GM20000 (cell line): ENCODE data around the gene SLC20A1.
"Not testable (repeated sequence)": the region's sequence is repeated elsewhere in the genome, so short reads cannot be mapped to it uniquely, and the experiment has no call there.

Source experiments
- DNase-seq: peaks from one replicate; pipeline ENCODE4 v3.0.0; 2012; ENCODE audit warnings: low spot score
- TF ChIP-seq, protein P1 (sequence below): IDR thresholded peaks from 2 replicates; pipeline ENCODE4 v1.5.1; 2012; ENCODE audit warnings: mild to moderate bottlenecking, control low read depth; ENCODE audit errors: extremely low read depth, missing control alignments

The SLC20A1 gene

DNA sequence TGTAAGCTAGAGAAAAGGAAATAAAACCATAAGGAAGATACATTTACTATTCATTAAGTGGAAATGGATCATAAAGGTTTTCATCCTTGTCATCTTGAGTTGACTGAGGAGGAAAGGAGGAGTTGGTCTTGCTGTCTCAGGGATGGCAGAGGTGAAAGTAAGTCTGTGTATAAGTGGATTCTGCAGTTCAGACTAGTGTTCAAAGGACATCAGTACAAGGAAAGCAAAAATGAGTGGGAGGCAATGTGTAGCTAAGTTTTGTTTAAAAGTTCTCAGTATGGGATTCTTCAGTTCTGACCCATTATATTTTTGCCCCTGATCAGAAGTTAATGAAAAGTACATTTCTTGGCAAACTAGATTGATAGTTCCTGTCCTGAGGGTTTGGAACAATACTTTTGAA, 18.9 kb downstream of the SLC20A1 start:
- DNase-seq: no peak
- TF ChIP-seq, protein P1, sequence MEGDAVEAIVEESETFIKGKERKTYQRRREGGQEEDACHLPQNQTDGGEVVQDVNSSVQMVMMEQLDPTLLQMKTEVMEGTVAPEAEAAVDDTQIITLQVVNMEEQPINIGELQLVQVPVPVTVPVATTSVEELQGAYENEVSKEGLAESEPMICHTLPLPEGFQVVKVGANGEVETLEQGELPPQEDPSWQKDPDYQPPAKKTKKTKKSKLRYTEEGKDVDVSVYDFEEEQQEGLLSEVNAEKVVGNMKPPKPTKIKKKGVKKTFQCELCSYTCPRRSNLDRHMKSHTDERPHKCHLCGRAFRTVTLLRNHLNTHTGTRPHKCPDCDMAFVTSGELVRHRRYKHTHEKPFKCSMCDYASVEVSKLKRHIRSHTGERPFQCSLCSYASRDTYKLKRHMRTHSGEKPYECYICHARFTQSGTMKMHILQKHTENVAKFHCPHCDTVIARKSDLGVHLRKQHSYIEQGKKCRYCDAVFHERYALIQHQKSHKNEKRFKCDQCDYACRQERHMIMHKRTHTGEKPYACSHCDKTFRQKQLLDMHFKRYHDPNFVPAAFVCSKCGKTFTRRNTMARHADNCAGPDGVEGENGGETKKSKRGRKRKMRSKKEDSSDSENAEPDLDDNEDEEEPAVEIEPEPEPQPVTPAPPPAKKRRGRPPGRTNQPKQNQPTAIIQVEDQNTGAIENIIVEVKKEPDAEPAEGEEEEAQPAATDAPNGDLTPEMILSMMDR: no peak

DNA sequence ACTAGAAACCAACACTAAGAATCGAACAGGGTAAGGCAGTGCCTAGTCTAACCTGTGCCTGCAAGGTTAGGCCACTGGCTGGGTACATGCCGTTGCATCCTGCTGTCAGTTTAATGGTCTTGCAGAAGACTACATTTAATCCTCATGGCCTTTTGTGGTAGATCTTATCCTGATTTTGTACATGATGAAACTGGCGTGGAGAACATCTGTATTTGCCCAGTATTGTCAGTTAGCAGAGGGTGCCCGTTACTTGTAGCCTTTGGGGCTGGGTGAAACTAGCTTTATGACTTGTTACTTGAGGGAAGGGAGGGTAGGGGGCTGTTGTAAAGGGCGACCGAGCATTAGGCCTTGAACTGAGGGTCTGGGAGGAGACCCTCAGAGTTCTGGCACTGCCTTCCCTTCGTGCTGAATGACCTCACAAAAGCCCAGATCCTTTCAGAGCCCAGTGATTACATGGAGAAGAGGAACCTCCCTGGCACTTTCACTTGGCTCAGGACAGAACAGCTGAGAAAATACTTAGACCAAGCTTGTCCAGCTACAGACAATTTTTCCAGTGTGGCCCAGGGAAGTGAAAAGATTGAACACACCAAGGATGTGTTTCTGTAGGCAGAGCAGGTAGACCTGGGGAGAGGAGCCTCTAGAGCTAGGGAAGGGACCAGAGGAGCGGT, 19.5 kb downstream of the SLC20A1 start:
- DNase-seq: no peak
- TF ChIP-seq, protein P1: no peak

DNA sequence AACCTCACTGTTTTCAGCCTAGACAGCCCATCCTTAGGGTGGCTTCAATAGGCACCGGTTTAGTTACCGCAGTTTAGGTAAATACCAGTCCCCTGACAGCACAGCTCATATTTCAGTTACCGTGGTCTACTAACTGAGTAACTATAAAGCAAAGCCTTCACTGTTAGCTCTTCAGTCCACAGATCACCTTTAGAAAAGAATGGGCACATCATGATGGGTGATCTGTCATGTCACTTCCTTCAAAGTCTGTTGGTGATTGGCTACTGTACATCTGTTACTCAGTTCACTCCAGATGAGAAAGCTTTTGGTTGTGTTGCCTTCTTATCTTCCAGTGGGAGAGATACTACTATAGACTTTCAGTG, 21.0 kb downstream of the SLC20A1 start:
- TF ChIP-seq, protein P1: no peak
- DNase-seq: no peak

DNA sequence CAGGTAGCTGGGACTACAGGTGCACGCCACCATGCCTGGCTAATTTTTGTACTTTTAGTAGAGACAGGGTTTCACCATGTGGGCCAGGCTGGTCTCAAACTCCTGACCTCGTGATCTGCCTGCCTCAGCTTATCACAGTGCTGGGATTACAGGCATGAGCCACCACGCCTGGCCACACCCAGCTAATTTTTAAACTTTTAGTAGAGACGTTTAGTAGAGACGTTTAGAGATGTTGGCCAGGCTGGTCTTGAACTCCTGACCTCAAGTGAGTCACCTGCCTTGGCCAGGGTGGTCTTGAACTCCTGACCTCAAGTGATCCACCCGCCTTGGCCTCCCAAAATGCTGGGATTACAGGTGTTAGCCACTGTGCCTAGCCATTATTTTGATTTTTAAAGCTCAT, 21.8 kb downstream of the SLC20A1 start:
- not testable (repeated sequence) for DNase-seq

DNA sequence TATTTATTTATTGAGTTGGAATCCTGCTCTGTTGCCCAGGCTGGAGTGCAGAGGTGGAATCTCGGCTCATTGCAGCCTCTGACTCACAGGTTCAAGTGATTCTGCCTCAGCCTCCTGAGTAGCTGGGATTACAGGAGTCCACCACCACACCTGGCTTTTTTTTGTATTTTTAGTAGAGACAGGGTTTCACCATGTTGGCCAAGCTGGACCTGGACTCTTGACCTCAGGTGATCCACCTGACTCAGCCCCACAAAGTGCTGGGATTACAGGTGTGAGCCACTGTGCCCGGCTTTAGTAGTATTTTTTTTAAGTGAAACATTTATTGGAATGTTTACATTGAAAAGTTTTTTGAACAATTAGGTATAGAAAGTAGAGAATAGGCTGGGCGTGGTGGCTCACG, 23.9 kb downstream of the SLC20A1 start:
- TF ChIP-seq, protein P1: no peak
- DNase-seq: no peak

DNA sequence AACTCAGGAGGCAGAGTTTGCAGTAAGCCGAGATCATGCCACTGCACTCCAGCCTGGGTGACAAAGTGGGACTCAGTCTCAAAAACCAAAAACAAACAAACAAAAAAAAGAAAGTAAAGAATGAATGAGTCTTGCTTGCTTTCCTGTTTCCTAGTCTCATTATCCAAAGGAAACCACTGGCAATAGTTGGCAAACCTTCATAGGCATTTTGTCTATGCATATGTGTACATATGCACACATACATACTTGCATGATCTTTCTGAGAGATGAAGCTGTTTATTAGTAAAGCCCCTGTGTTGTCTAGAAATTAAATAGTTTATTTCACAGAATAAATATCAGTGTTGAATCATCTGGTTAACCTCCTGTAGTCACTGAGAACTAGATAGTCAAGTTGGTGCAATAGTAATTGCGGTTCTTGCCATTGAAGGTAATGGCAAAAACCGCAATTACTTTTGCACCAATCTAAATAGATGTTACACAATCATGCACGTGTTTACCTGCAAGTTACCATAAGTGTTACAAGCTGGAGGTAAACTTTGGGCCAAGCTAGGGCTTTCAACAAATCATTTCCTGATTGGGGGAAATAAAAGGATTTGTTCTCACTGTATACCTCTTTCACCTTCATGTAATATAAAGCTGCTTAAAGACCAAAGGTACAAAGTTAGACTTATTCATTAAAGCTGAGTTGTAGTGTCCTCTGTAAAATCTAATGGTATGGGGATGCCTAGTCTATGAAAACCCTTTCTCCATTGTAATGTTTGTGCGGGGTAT, 24.7 kb downstream of the SLC20A1 start:
- DNase-seq: no peak
- TF ChIP-seq, protein P1: no peak

DNA sequence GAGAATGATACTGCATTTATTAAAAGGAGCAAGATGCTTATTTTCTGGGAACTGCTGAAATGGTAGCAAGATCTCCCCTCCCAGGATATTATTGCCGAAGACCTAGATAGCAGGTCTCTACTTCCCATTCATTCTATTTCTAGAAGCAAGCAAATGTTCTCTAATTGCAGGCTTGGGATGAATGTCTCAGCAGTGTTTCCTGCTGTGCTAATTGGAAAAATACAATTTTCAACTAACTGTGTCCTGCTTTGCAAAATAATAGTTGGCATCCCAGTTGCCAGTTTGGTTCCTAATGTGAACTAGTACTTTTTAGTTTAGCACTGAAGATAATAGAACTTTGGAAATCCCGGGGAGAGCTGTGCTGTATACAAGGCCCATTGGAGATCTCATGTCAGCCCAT, 26.1 kb downstream of the SLC20A1 start:
- no peak for DNase-seq
- TF ChIP-seq, protein P1: no peak

DNA sequence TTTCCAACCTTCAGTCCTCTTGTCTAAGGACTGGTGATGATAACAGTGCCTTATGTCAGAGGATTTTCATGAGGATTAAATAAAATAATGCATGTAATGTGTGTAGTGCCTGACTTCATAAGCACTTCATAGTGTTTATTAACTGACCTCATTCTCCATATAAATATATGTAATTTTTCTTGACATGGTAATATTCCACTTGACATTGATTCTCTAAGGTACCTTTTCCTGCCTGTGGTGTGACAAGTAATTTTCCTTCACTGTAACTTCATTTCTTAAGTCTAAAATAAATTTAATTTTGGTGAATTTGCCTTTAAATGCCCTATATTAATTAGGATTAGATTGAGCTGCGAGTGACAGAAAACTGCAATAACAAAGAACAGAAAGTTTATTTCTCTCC, 27.3 kb downstream of the SLC20A1 start:
- no peak for DNase-seq
- TF ChIP-seq, protein P1: no peak
